Sigmoid colon (tissue), 4 donors: Measurements from ENCODE around the gene KERA.

Source experiments
- EP300 ChIP-seq, 4 donors: sonication (generic); formaldehyde crosslinking; IDR thresholded peaks; one replicate each; pipeline ENCODE4 v1.6.1; 2017; ENCODE audit warnings: antibody characterized with exemption in 4 of 4
- POLR2A ChIP-seq, 2 donors: fragments of 450-650 bp; IDR thresholded peaks; one replicate each; pipeline ENCODE4 v1.6.1; 2016; ENCODE audit warnings: antibody characterized with exemption in 2 of 2, mild to moderate bottlenecking in 2 of 2, moderate library complexity in 2 of 2
- POLR2AphosphoS5 ChIP-seq, 4 donors: sonication (generic); formaldehyde crosslinking; IDR thresholded peaks; one replicate each; pipeline ENCODE4 v1.6.1; 2017; ENCODE audit warnings: antibody characterized with exemption in 4 of 4
- TF ChIP-seq, protein P1 (sequence below), 4 experiments: fragments of 450-650 bp in 3 of 4; fragments of 200-600 bp in 1 of 4; IDR thresholded peaks; one replicate each; pipeline ENCODE4 v1.5.1; 2016 to 2019; ENCODE audit warnings: antibody characterized with exemption in 4 of 4, mild to moderate bottlenecking in 3 of 4, moderate library complexity in 2 of 4

DNA sequence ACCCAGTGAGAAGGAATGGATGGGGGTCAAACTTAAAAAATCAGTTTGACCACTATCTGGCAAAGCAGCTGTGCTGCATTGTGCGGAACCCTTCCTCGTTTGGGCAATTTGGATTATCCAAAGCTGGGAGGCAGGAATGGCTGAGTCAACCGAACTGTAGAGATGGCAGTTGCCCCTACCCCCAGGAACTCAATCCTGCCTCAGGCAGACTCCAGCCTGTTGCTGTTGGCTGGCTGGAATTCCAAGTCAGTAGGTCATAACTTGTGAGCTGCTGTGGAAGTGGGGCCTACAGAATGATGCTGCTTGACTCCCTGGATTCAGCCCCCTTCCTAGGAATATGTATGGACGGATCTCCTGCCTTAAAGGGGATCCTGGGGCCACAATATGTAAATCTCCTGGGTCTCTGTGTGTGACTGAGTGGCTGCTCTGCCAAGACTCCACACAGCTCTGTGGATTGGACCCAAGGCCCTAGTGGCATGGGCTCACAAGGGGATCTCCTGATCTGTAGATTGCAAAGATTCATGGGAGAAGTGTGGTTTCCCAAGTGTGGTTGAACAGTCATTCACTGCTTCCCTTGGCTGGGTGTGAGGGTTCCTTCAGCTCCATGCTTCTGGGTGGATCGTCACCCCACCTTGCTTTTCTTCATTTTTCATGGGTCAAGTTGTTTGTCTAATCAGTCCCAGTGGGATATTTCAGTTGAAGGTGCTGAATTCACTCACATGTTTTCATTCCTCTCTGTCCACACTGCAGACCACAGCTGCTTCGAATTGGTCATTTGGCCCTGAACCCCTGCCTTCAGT lies 34.3 kb upstream of the KERA start:
- TF ChIP-seq POLR2A (IDR thresholded peaks at IDR 0.05) = no peak
- TF ChIP-seq, protein P1, sequence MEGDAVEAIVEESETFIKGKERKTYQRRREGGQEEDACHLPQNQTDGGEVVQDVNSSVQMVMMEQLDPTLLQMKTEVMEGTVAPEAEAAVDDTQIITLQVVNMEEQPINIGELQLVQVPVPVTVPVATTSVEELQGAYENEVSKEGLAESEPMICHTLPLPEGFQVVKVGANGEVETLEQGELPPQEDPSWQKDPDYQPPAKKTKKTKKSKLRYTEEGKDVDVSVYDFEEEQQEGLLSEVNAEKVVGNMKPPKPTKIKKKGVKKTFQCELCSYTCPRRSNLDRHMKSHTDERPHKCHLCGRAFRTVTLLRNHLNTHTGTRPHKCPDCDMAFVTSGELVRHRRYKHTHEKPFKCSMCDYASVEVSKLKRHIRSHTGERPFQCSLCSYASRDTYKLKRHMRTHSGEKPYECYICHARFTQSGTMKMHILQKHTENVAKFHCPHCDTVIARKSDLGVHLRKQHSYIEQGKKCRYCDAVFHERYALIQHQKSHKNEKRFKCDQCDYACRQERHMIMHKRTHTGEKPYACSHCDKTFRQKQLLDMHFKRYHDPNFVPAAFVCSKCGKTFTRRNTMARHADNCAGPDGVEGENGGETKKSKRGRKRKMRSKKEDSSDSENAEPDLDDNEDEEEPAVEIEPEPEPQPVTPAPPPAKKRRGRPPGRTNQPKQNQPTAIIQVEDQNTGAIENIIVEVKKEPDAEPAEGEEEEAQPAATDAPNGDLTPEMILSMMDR (IDR thresholded peaks at IDR 0.05) = no peak
- TF ChIP-seq POLR2AphosphoS5 (IDR thresholded peaks at IDR 0.05) = no peak
- TF ChIP-seq EP300 (IDR thresholded peaks at IDR 0.05) = no peak
